B cell (primary cell): ENCODE results near the gene GRM3.

Experiments
- EZH2 ChIP-seq: IDR thresholded peaks from 2 replicates; pipeline ENCODE4 v1.6.1; 2012; ENCODE audit warnings: borderline replicate concordance, low read depth, mild to moderate bottlenecking, moderate library complexity, low read length; ENCODE audit not compliant: insufficient read depth, poor library complexity, severe bottlenecking
- TF ChIP-seq, protein P1 (sequence below): fragments of 200-600 bp; IDR thresholded peaks from one replicate; pipeline ENCODE4 v1.8.0; 2022; ENCODE audit warnings: antibody characterized with exemption, mild to moderate bottlenecking

DNA sequence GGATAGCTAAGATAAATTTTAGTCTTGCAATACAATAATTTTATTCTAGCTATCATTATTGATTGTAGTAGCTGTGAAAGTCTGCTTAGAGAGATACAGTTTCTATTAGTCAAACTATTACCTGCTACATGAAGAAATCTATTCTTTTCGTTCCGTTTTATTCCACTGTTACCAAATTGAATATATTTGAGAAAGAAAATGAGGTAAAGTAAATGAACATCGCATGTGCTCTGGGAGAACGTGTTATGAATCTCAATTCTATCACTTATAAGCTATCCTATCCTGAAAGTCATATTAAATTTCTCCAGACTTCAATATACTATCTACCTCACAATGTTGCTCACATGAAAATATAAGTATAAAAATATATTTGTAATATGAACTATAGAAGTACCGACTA lies 21.3 kb downstream of the GRM3 start:
- TF ChIP-seq, protein P1, sequence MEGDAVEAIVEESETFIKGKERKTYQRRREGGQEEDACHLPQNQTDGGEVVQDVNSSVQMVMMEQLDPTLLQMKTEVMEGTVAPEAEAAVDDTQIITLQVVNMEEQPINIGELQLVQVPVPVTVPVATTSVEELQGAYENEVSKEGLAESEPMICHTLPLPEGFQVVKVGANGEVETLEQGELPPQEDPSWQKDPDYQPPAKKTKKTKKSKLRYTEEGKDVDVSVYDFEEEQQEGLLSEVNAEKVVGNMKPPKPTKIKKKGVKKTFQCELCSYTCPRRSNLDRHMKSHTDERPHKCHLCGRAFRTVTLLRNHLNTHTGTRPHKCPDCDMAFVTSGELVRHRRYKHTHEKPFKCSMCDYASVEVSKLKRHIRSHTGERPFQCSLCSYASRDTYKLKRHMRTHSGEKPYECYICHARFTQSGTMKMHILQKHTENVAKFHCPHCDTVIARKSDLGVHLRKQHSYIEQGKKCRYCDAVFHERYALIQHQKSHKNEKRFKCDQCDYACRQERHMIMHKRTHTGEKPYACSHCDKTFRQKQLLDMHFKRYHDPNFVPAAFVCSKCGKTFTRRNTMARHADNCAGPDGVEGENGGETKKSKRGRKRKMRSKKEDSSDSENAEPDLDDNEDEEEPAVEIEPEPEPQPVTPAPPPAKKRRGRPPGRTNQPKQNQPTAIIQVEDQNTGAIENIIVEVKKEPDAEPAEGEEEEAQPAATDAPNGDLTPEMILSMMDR, result no peak
- no peak for TF ChIP-seq EZH2
